ENCODE data around the gene ASAP3. TPM values are rescaled to one million over a fixed set of nuclear protein-coding genes. Genes with fewer than 3 reads are reported as not detected.

Gene ASAP3
- total and polyA plus RNA-seq, 2 of the 4 experiments (the other 2 are of a cell fraction) = 18.6 to 18.8 TPM

- peak overlapping the region; percentile 54; the same call in 1 of the 2 replicates for H3K4me2 ChIP-seq (ENCODE audit: low read depth, low read length)
- in situ Hi-C loops (cut with MboI; ENCODE audit: low sequenced_read_pairs) = no loop called here
Measured at GRCh38 chr1:23403038-23403336, 81.0 kb downstream of the ASAP3 start.

More at GRCh38 chr1:23403038-23403336, 81.0 kb downstream of the ASAP3 start:
- Histone ChIP-seq H3K79me1 (ENCODE audit: low read depth in 1 of 2, low read length in 2 of 2) (0 out of 4 replicates have a peak, but pooled peaks cover 0 to 4% of the 10 kb centered on the region in 2 experiments), H3K4ac (ENCODE audit: low read depth, low read length) (peak overlapping the region; percentile 92), H4K91ac (ENCODE audit: insufficient read depth, low read depth, low read length) (peak overlapping the region; percentile 85; the same call in 1 of the 2 replicates), H2BK5ac (ENCODE audit: low read depth, low read length, poor library complexity, severe bottlenecking) (peak overlapping the region; percentile 65), H3K36me3 (ENCODE audit: control insufficient read depth, insufficient read depth, low read length) (no peaks in the 10 kb centered on the region), H2AK5ac (ENCODE audit: low read depth, low read length) (peak overlapping the region; percentile 65; the same call in 1 of the 2 replicates), H3K9me3 (ENCODE audit: control insufficient read depth, insufficient read depth, low read length) (no peaks in the 10 kb centered on the region), H3K9ac (ENCODE audit: low read depth, low read length) (no peak overlapping the region), H3K23ac (ENCODE audit: low read depth, low read length) (peak overlapping the region; percentile 48; the same call in 1 of the 2 replicates), H4K8ac (ENCODE audit: low read depth in 2 of 2, low read length in 2 of 2) (peak overlapping the region in 1 of 2 experiments; percentile 65; a peak in 2 of 4 replicates), H3K14ac (replicated peaks; ENCODE audit: low read depth, low read length) (0 out of 2 replicates have a peak overlapping the region, but pooled peaks have one; percentile 61), H3K4me1 (ENCODE audit: control insufficient read depth, insufficient read depth, low read length) (peaks cover 21% of the 10 kb centered on the region), H2AFZ (replicated peaks; ENCODE audit: low read length, poor library complexity) (peak overlapping the region; percentile 82), H3K9me1 (ENCODE audit: insufficient read depth, low read length) (peaks cover 20% of the 10 kb centered on the region), H3K56ac (ENCODE audit: extremely low read depth, insufficient read depth, low read length) (peak overlapping the region; percentile 82; the same call in 1 of the 2 replicates), H3K4me3 (ENCODE audit: insufficient read depth, low read depth, low read length) (no peak overlapping the region), H3K27ac (ENCODE audit: insufficient read depth, low read length) (peak overlapping the region; percentile 62), H2AK9ac (replicated peaks; ENCODE audit: low read depth, low read length, poor library complexity) (peak overlapping the region; percentile 56), H2BK15ac (ENCODE audit: low read depth, low read length) (peak overlapping the region; percentile 88; the same call in 2 of the 3 replicates), H2BK20ac (ENCODE audit: low read depth, low read length) (peak overlapping the region; percentile 92), H4K20me1 (ENCODE audit: insufficient read depth, low read length) (peaks cover 3% of the 10 kb centered on the region; the same call in 1 of the 2 replicates), H3K27me3 (ENCODE audit: control insufficient read depth, insufficient read depth, low read length) (no peaks in the 10 kb centered on the region), H4K5ac (ENCODE audit: low read depth, low read length) (no peak overlapping the region; the same call in 1 of the 2 replicates), H3K18ac (ENCODE audit: low read depth, low read length) (no peak overlapping the region), H2BK120ac (ENCODE audit: low read depth, low read length) (peak overlapping the region; percentile 87)
- DNase-seq (peak; percentile 86), ATAC-seq (ENCODE audit: low read depth) (peak; percentile 68)
- ChIA-PET POLR2A (ENCODE audit: unreplicated experiment) (no interaction called here), CTCF (interaction anchor here (1.5 to 2.3 kb wide), 3 partner anchors 9 to 33 kb away, joined by 6 to 16 read pairs (median 8); partner anchors contain the start of gene ZNF436)
- dilution Hi-C loops (cut with HindIII; ENCODE audit: low sequenced_read_pairs, unreplicated experiment) (no loop called here), intact Hi-C loops (cut with micrococcal nuclease) (loop anchor here (1.0 to 5.0 kb wide), 3 partner anchors 59 to 426 kb away; partner anchors contain the start of gene HNRNPR)
- WGBS, 2 experiments (ENCODE audit: extremely low coverage in 2 of 2, insufficient read length in 1 of 2) = no CpG with 5 or more reads among the region's 6 CpGs
- no TSS peak for BruUV-seq (replicated peaks)
- no peak for TF ChIP-seq SMC3 (IDR thresholded peaks at IDR 0.05; ENCODE audit: low read depth, low read length)
- peak; percentile 39; the same call in 1 of the 2 replicates for TF ChIP-seq BHLHE40 (IDR thresholded peaks at IDR 0.05; ENCODE audit: low read depth, low read length)
- no peak for TF ChIP-seq CTCF (conservative IDR thresholded peaks at IDR 0.05; ENCODE audit: low read depth, low read length)
- no peak for TF ChIP-seq ELK1 (IDR thresholded peaks at IDR 0.05; ENCODE audit: borderline replicate concordance, low read depth, low read length)
- no peak for TF ChIP-seq MAFK (IDR thresholded peaks at IDR 0.05; ENCODE audit: low read depth, low read length)
- peak; percentile 90 for TF ChIP-seq FOS (IDR thresholded peaks at IDR 0.05; ENCODE audit: low read depth, low read length)
- no peak for TF ChIP-seq RFX5 (IDR thresholded peaks at IDR 0.05; ENCODE audit: low read depth, low read length)
- no peak for TF ChIP-seq MAZ (IDR thresholded peaks at IDR 0.05; ENCODE audit: borderline replicate concordance, low read depth, low read length)
- peak; percentile 55 for TF ChIP-seq CEBPB (IDR thresholded peaks at IDR 0.05; ENCODE audit: low read depth, low read length)
- peak; percentile 96 for TF ChIP-seq MXI1 (IDR thresholded peaks at IDR 0.05; ENCODE audit: borderline replicate concordance, low read depth, low read length)
- no peak for TF ChIP-seq USF2 (IDR thresholded peaks at IDR 0.05; ENCODE audit: low read depth, low read length)
- no peak for TF ChIP-seq POLR2A (IDR thresholded peaks at IDR 0.05; ENCODE audit: low read depth, low read length)
- peak; percentile 10; the same call in 1 of the 2 replicates for TF ChIP-seq RAD21 (IDR thresholded peaks at IDR 0.05; ENCODE audit: low read length)
- TF ChIP-seq NFE2L2 (IDR thresholded peaks at IDR 0.05; ENCODE audit: low read depth, low read length) = no peak
- TF ChIP-seq CHD1 (IDR thresholded peaks at IDR 0.05; ENCODE audit: low read depth, low read length) = no peak
- peak; percentile 18 for TF ChIP-seq RCOR1 (IDR thresholded peaks at IDR 0.05; ENCODE audit: insufficient replicate concordance, low read length)
